Fibroblast of villous mesenchyme (primary cell): ENCODE results near the gene MYO5A. TPM values are rescaled to one million over a fixed set of nuclear protein-coding genes. Genes with fewer than 3 reads are reported as not detected.
"Not testable (repeated sequence)": the region's sequence is repeated elsewhere in the genome, so short reads cannot be mapped to it uniquely, and the experiment has no call there.

Source experiments
- DNase-seq: peaks from one replicate; pipeline ENCODE4 v3.0.0-alpha.2; 2010; ENCODE audit warnings: low read depth
- H3K4me3 ChIP-seq: 2 replicates; pipeline ENCODE4 v1.5.1; 2011; ENCODE audit warnings: low read depth, mild to moderate bottlenecking, low read length
- CTCF ChIP-seq: IDR thresholded peaks from 2 replicates; pipeline ENCODE4 v1.5.1; 2012; ENCODE audit warnings: low read depth, mild to moderate bottlenecking, low read length; ENCODE audit not compliant: insufficient read depth
- total RNA-seq: library from RNA; depleted of rRNA; stranded (reverse); fragments of >200 nt; gene quantifications from 2 replicates; pipeline ENCODE4 v1.2.3, GENCODE V29; 2012

MYO5A gene
- total RNA-seq: 45.1 and 53.1 TPM in 2 replicates

GRCh38 chr15:52528564-52529340, at the start of gene MYO5A:
Gene MYO5A, minus strand, starts transcription at chr15:52528880. Its CDS starts 74 bp downstream, at chr15:52528806.
- TF ChIP-seq CTCF: no peak
- peak; percentile 60 for DNase-seq
- H3K4me3 ChIP-seq: peak within 1 kb of the TSS; percentile 78

- TF ChIP-seq CTCF: no peak
- DNase-seq: no peak
- H3K4me3 ChIP-seq: no peak overlapping the region
These were observed 48.0 kb upstream of the MYO5A start for GRCh38 chr15:52576692-52577091.

- H3K4me3 ChIP-seq, DNase-seq: not testable (repeated sequence)
These were observed 46.9 kb upstream of the MYO5A start for GRCh38 chr15:52575573-52575972.

GRCh38 chr15:52575072-52575471, 46.4 kb upstream of the MYO5A start:
- no peak for DNase-seq
- TF ChIP-seq CTCF: no peak
- H3K4me3 ChIP-seq: no peak overlapping the region

GRCh38 chr15:52574623-52575022, 45.9 kb upstream of the MYO5A start:
- not testable (repeated sequence) for DNase-seq

GRCh38 chr15:52568601-52569585, 40.2 kb upstream of the MYO5A start, which contains the start of gene ARPP19:
Gene ARPP19, minus strand, starts transcription at chr15:52569030. Its CDS starts 138 bp downstream, at chr15:52568892.
- no peak for TF ChIP-seq CTCF
- H3K4me3 ChIP-seq: peak within 1 kb of the TSS; percentile 71
- DNase-seq: peak; percentile 92

More at GRCh38 chr15:52574623-52575022, 45.9 kb upstream of the MYO5A start:
- H3K4me3 ChIP-seq: not testable (repeated sequence)

GRCh38 chr15:52567871-52568600, 39.4 kb upstream of the MYO5A start:
- no peak for TF ChIP-seq CTCF
- peak overlapping the region; percentile 71 for H3K4me3 ChIP-seq
- DNase-seq: peak; percentile 55
